B cell (primary cell): ENCODE measurements around the gene NEK8. TPM values are rescaled to one million over a fixed set of nuclear protein-coding genes. Genes with fewer than 3 reads are reported as not detected.

Source experiments
- ATAC-seq: fragments of 200-7000 bp; cut with Tn5 transposase; one replicate; pipeline ENCODE4 v1.10.0; 2021; ENCODE audit warnings: low read depth, mild to moderate bottlenecking, moderate number of reproducible peaks, moderate library complexity
- CTCF ChIA-PET: fragments of 350-600 bp; sonication (Branson Sonifier 250); formaldehyde crosslinking; loops from one replicate; lab custom pipeline; 2021; ENCODE audit warnings: antibody characterized with exemption, inconsistent platforms; lab: Charles Lee
- POLR2A ChIA-PET: fragments of 350-600 bp; sonication (Branson Sonifier 250); formaldehyde crosslinking; loops from one replicate; lab custom pipeline; 2021; ENCODE audit warnings: antibody characterized with exemption; lab: Charles Lee
- DNase-seq: peaks from one replicate; pipeline ENCODE4 v3.0.0; 2013
- H2AFZ ChIP-seq: 2 replicates; pipeline ENCODE4 v1.6.1; 2012; ENCODE audit warnings: mild to moderate bottlenecking, low read depth, low read length; ENCODE audit not compliant: insufficient read depth, poor library complexity, severe bottlenecking
- H3K27ac ChIP-seq, 2 donors: 1 replicate in 1 of 2; 2 replicates in 1 of 2; pipeline ENCODE4 v1.5.1; 2012 to 2013; ENCODE audit warnings: low read length in 2 of 2, mild to moderate bottlenecking in 2 of 2, moderate library complexity in 1 of 2
- H3K27me3 ChIP-seq, 4 experiments: fragments of 200-600 bp in 1 of 4; sonication (generic) in 1 of 4; replicated peaks in 1 of 4; 1 replicate in 2 of 4; 2 replicates in 2 of 4; pipeline versions ENCODE4 v1.6.1 to v1.7.0; 2013 to 2016; ENCODE audit warnings: low read length in 3 of 4, mild to moderate bottlenecking in 2 of 4, mixed read lengths in 1 of 4, moderate library complexity in 1 of 4; ENCODE audit not compliant: insufficient read depth in 4 of 4, control insufficient read depth in 3 of 4; ENCODE audit errors: control extremely low read depth in 1 of 4
- H3K36me3 ChIP-seq, 2 experiments: replicated peaks in 1 of 2; 1 replicate in 1 of 2; 2 replicates in 1 of 2; pipeline versions ENCODE4 v1.6.1 to v1.7.1; 2013; ENCODE audit warnings: low read length in 1 of 2; ENCODE audit not compliant: insufficient read depth in 2 of 2, control insufficient read depth in 1 of 2; ENCODE audit errors: control extremely low read depth in 1 of 2, extremely low read depth in 1 of 2
- H3K4me1 ChIP-seq, 2 donors: fragments of 200-600 bp in 1 of 2; sonication (generic) in 1 of 2; 1 replicate in 1 of 2; 2 replicates in 1 of 2; pipeline versions ENCODE4 v1.5.1 to v1.6.1; 2013 to 2017; ENCODE audit warnings: low read length in 2 of 2; ENCODE audit not compliant: control insufficient read depth in 2 of 2, insufficient read depth in 2 of 2
- H3K4me2 ChIP-seq: replicated peaks from 2 replicates; pipeline ENCODE3; 2012; ENCODE audit warnings: mild to moderate bottlenecking, low read depth, low read length; ENCODE audit not compliant: poor library complexity, severe bottlenecking
- H3K4me3 ChIP-seq, 5 experiments: fragments of 200-600 bp in 1 of 5; sonication (generic) in 1 of 5; 1 replicate in 3 of 5; 2 replicates in 2 of 5; pipeline versions ENCODE4 v1.5.1 to v1.7.0; 2011 to 2016; ENCODE audit warnings: low read length in 4 of 5, mild to moderate bottlenecking in 4 of 5, low read depth in 2 of 5, control low read depth in 1 of 5, moderate library complexity in 1 of 5; ENCODE audit not compliant: insufficient read depth in 1 of 5; ENCODE audit errors: control extremely low read depth in 1 of 5, extremely low read depth in 1 of 5
- H3K79me2 ChIP-seq: fragments of 200-600 bp; sonication (generic); one replicate; pipeline ENCODE4 v1.6.0; 2016; ENCODE audit warnings: low read length; ENCODE audit not compliant: control insufficient read depth, insufficient read depth
- H3K9ac ChIP-seq: fragments of 200-600 bp; sonication (generic); 2 replicates; pipeline ENCODE4 v1.6.1; 2017; ENCODE audit warnings: mild to moderate bottlenecking, low read length, moderate library complexity
- H3K9me3 ChIP-seq, 3 donors: one replicate each; pipeline versions ENCODE4 v1.6.1 to v1.7.1; 2013; ENCODE audit warnings: low read length in 2 of 3; ENCODE audit not compliant: control insufficient read depth in 2 of 3, insufficient read depth in 1 of 3; ENCODE audit errors: control extremely low read depth in 1 of 3
- H4K20me1 ChIP-seq: 2 replicates; pipeline ENCODE4 v1.6.0; 2012; ENCODE audit warnings: mild to moderate bottlenecking, low read length; ENCODE audit not compliant: insufficient read depth, control insufficient read depth, poor library complexity, severe bottlenecking
- H3K27ac Mint-ChIP-seq: one replicate; pipeline ENCODE4 v1.8.0; 2021; ENCODE audit warnings: mixed read lengths
- H3K27me3 Mint-ChIP-seq: one replicate; pipeline ENCODE4 v1.8.0; 2021; ENCODE audit warnings: mixed read lengths
- H3K4me1 Mint-ChIP-seq: one replicate; pipeline ENCODE4 v1.8.0; 2021; ENCODE audit warnings: mixed read lengths
- H3K4me3 Mint-ChIP-seq: one replicate; pipeline ENCODE4 v1.8.0; 2021; ENCODE audit warnings: mixed read lengths
- H3K9me3 Mint-ChIP-seq: one replicate; pipeline ENCODE4 v1.8.0; 2022; ENCODE audit warnings: mixed read lengths; ENCODE audit not compliant: insufficient read depth
- CTCF ChIP-seq: fragments of 200-600 bp; IDR thresholded peaks from one replicate; pipeline ENCODE4 v1.8.0; 2022; ENCODE audit warnings: antibody characterized with exemption, mild to moderate bottlenecking
- EZH2 ChIP-seq: IDR thresholded peaks from 2 replicates; pipeline ENCODE4 v1.6.1; 2012; ENCODE audit warnings: borderline replicate concordance, low read depth, mild to moderate bottlenecking, moderate library complexity, low read length; ENCODE audit not compliant: insufficient read depth, poor library complexity, severe bottlenecking
- WGBS: methylation state at CpG from one replicate; pipeline ENCODE4 v1.1.5; 2013; ENCODE audit warnings: missing lambda C conversion rate; ENCODE audit not compliant: insufficient coverage; 5-methylcytosine and 5-hydroxymethylcytosine counted together
- intact Hi-C: fragments of 100-400 bp; cut with micrococcal nuclease; formaldehyde crosslinking; loops from one replicate; pipeline ENCODE4 v1.10.0; 2022
- polyA plus RNA-seq: library from polyadenylated mRNA; depleted of rRNA; stranded (reverse); fragments of >200 nt; gene quantifications from 2 replicates; pipeline ENCODE4 v1.2.3, GENCODE V29; 2012
- total RNA-seq, 2 donors: library from RNA; stranded (reverse); fragments of 120-200 nt in 1 of 2; gene quantifications; 1 replicate in 1 of 2; 2 replicates in 1 of 2; pipeline versions ENCODE4 v1.2.3 to v1.2.4, GENCODE V29; 2013 to 2022

The NEK8 gene
- total and polyA plus RNA-seq, 2 donors (not counting 1 experiment from before 2014, with no cell fraction given): 58.0 to 305 TPM

GRCh38 chr17:28706471-28707338, 21.9 kb upstream of the NEK8 start:
- no peak overlapping the region for H3K4me3 Mint-ChIP-seq
- POLR2A ChIA-PET: interaction anchor here (1.4 kb wide), 1 partner anchor 13 kb away, joined by 4 read pairs; the partner anchor contains the start of gene RPL23A
- no peak overlapping the region for H3K9ac ChIP-seq

More at GRCh38 chr17:28706471-28707338, 21.9 kb upstream of the NEK8 start:
- no peak for DNase-seq
- H3K4me3 ChIP-seq: no peak overlapping the region
- H4K20me1 ChIP-seq: no peaks in the 10 kb centered on the region
- no peaks in the 10 kb centered on the region for H3K27me3 ChIP-seq
- H3K4me2 ChIP-seq: no peak overlapping the region
- CTCF ChIA-PET: interaction anchor here (0.8 kb wide), 1 partner anchor 20 kb away, joined by 4 read pairs; the partner anchor contains the start of gene TLCD1
- H3K9me3 ChIP-seq: no peaks in the 10 kb centered on the region
- no peak overlapping the region for H3K27ac Mint-ChIP-seq
- no peaks in the 10 kb centered on the region for H3K79me2 ChIP-seq
- no peak overlapping the region for H2AFZ ChIP-seq
- intact Hi-C loops: no loop called here
- TF ChIP-seq CTCF (no peak), EZH2 (no peak)
- WGBS: 100% methylated on average over 3 of the region's 7 CpGs
- H3K27ac ChIP-seq: no peak overlapping the region
- no peaks in the 10 kb centered on the region for H3K9me3 Mint-ChIP-seq
- peaks cover 0 to 22% of the 10 kb centered on the region in 2 experiments for H3K36me3 ChIP-seq
- H3K4me1 ChIP-seq: peaks cover 2 to 7% of the 10 kb centered on the region in 2 donors
- peaks cover 6% of the 10 kb centered on the region for H3K4me1 Mint-ChIP-seq
- ATAC-seq: no peak
- no peaks in the 10 kb centered on the region for H3K27me3 Mint-ChIP-seq
